Measurements from ENCODE around the gene ZNF581. TPM values are rescaled to one million over a fixed set of nuclear protein-coding genes. Genes with fewer than 3 reads are reported as not detected.

The ZNF581 gene
- total RNA-seq, 1 experiment from 2014 or later, result 65.1 TPM

GRCh38 chr19:55603581-55604292 is 39.7 kb upstream of the ZNF581 start:
- H3K27me3 Mint-ChIP-seq (ENCODE audit: low read depth), result no peaks in the 10 kb centered on the region
- H3K9ac ChIP-seq (ENCODE audit: extremely low read depth, insufficient read length, low read length), result no peak overlapping the region
- H3K4ac ChIP-seq (ENCODE audit: low read depth, low read length), result no peak overlapping the region
- H3K14ac ChIP-seq (ENCODE audit: insufficient read depth, low read length), result no peak overlapping the region
- peaks cover 10 to 15% (median 13%) of the 10 kb centered on the region in 3 experiments for H3K36me3 Mint-ChIP-seq (ENCODE audit: insufficient read depth in 1 of 3, low read depth in 3 of 3)
- 100% methylated on average over 2 of the region's 22 CpGs for WGBS (ENCODE audit: extremely low coverage, insufficient read length, low lambda C conversion rate)
- no peak overlapping the region for H2BK12ac ChIP-seq (ENCODE audit: insufficient read length, low read depth, low read length)
- H3K79me2 ChIP-seq (ENCODE audit: insufficient read depth, low read length), result no peaks in the 10 kb centered on the region; the same call in 1 of the 2 replicates
- peaks cover 4% of the 10 kb centered on the region for H3K79me1 ChIP-seq (ENCODE audit: insufficient read depth, low read depth, low read length, poor library complexity, severe bottlenecking)
- TF ChIP-seq, protein P1, sequence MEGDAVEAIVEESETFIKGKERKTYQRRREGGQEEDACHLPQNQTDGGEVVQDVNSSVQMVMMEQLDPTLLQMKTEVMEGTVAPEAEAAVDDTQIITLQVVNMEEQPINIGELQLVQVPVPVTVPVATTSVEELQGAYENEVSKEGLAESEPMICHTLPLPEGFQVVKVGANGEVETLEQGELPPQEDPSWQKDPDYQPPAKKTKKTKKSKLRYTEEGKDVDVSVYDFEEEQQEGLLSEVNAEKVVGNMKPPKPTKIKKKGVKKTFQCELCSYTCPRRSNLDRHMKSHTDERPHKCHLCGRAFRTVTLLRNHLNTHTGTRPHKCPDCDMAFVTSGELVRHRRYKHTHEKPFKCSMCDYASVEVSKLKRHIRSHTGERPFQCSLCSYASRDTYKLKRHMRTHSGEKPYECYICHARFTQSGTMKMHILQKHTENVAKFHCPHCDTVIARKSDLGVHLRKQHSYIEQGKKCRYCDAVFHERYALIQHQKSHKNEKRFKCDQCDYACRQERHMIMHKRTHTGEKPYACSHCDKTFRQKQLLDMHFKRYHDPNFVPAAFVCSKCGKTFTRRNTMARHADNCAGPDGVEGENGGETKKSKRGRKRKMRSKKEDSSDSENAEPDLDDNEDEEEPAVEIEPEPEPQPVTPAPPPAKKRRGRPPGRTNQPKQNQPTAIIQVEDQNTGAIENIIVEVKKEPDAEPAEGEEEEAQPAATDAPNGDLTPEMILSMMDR (conservative IDR thresholded peaks at IDR 0.05), result no peak
- no peak overlapping the region for H3K56ac ChIP-seq (ENCODE audit: insufficient read length, low read depth, low read length)
- H2BK5ac ChIP-seq (ENCODE audit: insufficient read length, low read length), result no peak overlapping the region
- H4K20me1 ChIP-seq (ENCODE audit: control insufficient read depth, insufficient read depth, insufficient read length), result no peaks in the 10 kb centered on the region
- H4K91ac ChIP-seq (ENCODE audit: insufficient read length, low read depth, low read length), result no peak overlapping the region
- H2AK5ac ChIP-seq (ENCODE audit: insufficient read length, low read length), result no peak overlapping the region
- H4K5ac ChIP-seq (ENCODE audit: insufficient read length, low read depth, low read length), result no peak overlapping the region
- H3K4me1 ChIP-seq (ENCODE audit: insufficient read depth, low read length), result peaks cover 4% of the 10 kb centered on the region; the same call in 1 of the 2 replicates
- peaks cover 34 to 35% of the 10 kb centered on the region in 2 experiments for H3K4me1 Mint-ChIP-seq
- peaks cover 2 to 4% of the 10 kb centered on the region in 2 experiments; a peak in 2 of 5 replicates for H3K9me3 Mint-ChIP-seq
- H3K23ac ChIP-seq (ENCODE audit: insufficient read length, low read depth, low read length), result no peak overlapping the region
- H3K9me3 ChIP-seq (ENCODE audit: control insufficient read depth, low read depth, low read length), result no peaks in the 10 kb centered on the region
- no peak overlapping the region for H2BK15ac ChIP-seq (ENCODE audit: low read depth, low read length)
- H3K18ac ChIP-seq (ENCODE audit: insufficient read length, low read depth, low read length), result no peak overlapping the region
- no peak overlapping the region for H3K27ac ChIP-seq (ENCODE audit: insufficient read length, low read depth, low read length)
- no peak overlapping the region for H3T11ph ChIP-seq (ENCODE audit: low read length)
- H3K27me3 ChIP-seq (ENCODE audit: insufficient read depth, low read length), result no peaks in the 10 kb centered on the region
- peaks cover 8% of the 10 kb centered on the region for H3K23me2 ChIP-seq (ENCODE audit: insufficient read length, low read depth, low read length, poor library complexity, severe bottlenecking)
- H3K4me2 ChIP-seq (ENCODE audit: insufficient read depth, insufficient read length, low read length), result no peak overlapping the region
- H4K8ac ChIP-seq (replicated peaks; ENCODE audit: insufficient read length, low read depth, low read length), result no peak overlapping the region
- no peak overlapping the region for H2BK20ac ChIP-seq (ENCODE audit: low read depth, low read length, poor library complexity, severe bottlenecking)
- H2AFZ ChIP-seq (ENCODE audit: low read length), result no peak overlapping the region
- H3K4me3 Mint-ChIP-seq, result peak overlapping the region; percentile 74 to 87
- peak overlapping the region in 2 of 3 experiments; percentile 65 to 93; a peak in 4 of 7 replicates for H3K27ac Mint-ChIP-seq
- H2BK120ac ChIP-seq (ENCODE audit: low read depth, low read length, poor library complexity, severe bottlenecking), result no peak overlapping the region
- DNase-seq, result peak; percentile 85

Measured in H9 (cell line).